ENCODE measurements around the gene TREX2.

DNA sequence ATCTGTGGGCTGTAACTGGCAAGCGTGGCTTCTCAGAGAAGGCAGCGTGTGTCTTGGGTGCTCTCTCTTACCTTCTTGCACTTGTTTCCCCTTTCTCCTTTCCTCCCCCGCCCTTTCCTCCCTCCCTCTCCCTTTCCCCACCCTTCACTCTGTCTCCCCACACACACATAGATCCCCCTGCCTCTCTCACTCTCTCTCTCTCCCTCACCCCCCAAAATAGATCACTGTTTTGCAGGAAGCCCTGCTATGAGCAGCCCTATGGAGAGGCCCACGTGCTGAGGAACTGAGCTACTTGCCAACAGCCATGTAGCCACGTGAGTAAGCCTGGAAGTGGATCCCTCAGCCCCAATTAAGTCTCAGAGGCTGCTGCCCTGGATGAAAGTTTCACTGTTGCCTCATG is 40.4 kb downstream of the TREX2 start:
- TF ChIP-seq CEBPB (IDR thresholded peaks at IDR 0.05; ENCODE audit: low read depth, low read length) (no peak), CTCF (conservative IDR thresholded peaks at IDR 0.05; ENCODE audit: low read depth, low read length) (no peak), NFE2L2 (IDR thresholded peaks at IDR 0.05; ENCODE audit: low read depth, low read length) (no peak), POLR2A (IDR thresholded peaks at IDR 0.05; ENCODE audit: low read depth, low read length) (no peak), FOS (IDR thresholded peaks at IDR 0.05; ENCODE audit: low read depth, low read length) (no peak), RAD21 (IDR thresholded peaks at IDR 0.05; ENCODE audit: low read length) (no peak)
- TF ChIP-seq, protein P1, sequence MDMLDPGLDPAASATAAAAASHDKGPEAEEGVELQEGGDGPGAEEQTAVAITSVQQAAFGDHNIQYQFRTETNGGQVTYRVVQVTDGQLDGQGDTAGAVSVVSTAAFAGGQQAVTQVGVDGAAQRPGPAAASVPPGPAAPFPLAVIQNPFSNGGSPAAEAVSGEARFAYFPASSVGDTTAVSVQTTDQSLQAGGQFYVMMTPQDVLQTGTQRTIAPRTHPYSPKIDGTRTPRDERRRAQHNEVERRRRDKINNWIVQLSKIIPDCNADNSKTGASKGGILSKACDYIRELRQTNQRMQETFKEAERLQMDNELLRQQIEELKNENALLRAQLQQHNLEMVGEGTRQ (IDR thresholded peaks at IDR 0.05; ENCODE audit: low read depth, low read length) = no peak

All from IMR-90 (cell line).